GM12878 (cell line): ENCODE results near the gene GPRC5D. TPM values are rescaled to one million over a fixed set of nuclear protein-coding genes. Genes with fewer than 3 reads are reported as not detected.

ENCODE experiments used
- ATAC-seq: fragments of 200-7000 bp; cut with Tn5 transposase; 3 replicates; pipeline ENCODE4 v1.9.1; 2020; ENCODE audit warnings: mild to moderate bottlenecking, moderate library complexity
- BruUV-seq: library from RNA; stranded (reverse); fragments of 400-500 nt; replicated peaks from 2 replicates; lab custom pipeline; 2021; lab: Mats Ljungman, UMichigan
- CTCF ChIA-PET: fragments of 300-600 bp; sonication (Branson Sonifier 250); formaldehyde crosslinking; extraction: SDS; loops from one replicate; lab custom pipeline; 2021; ENCODE audit warnings: inconsistent platforms; lab: Yijun Ruan, JAX
- POLR2A ChIA-PET: fragments of 350-600 bp; formaldehyde crosslinking; extraction: SDS; loops from one replicate; lab custom pipeline; 2021; ENCODE audit warnings: inconsistent platforms; lab: Charles Lee
- RAD21 ChIA-PET: fragments of 300-600 bp; sonication (Branson Sonifier 250); formaldehyde crosslinking; loops from one replicate; lab custom pipeline; 2023; ENCODE audit warnings: antibody characterized with exemption; ENCODE audit not compliant: unreplicated experiment; lab: Charles Lee
- SMC1A ChIA-PET: fragments of 300-600 bp; sonication (Branson Sonifier 250); formaldehyde crosslinking; loops from one replicate; lab custom pipeline; 2023; ENCODE audit not compliant: unreplicated experiment, uncharacterized antibody; lab: Charles Lee
- DNase-seq: peaks from one replicate; pipeline ENCODE4 v3.0.0-alpha.2; 2011; ENCODE audit warnings: low read depth, low spot score
- FAIRE-seq: peaks from 3 replicates; lab custom pipeline; 2011; peaks lifted over from hg19 to GRCh38; lab: Jason Lieb, UNC
- H2AFZ ChIP-seq: 2 replicates; pipeline ENCODE4 v1.6.0; 2011; ENCODE audit warnings: low read depth, low read length, control low read depth; ENCODE audit not compliant: control insufficient read depth
- H3K27ac ChIP-seq: 2 replicates; pipeline ENCODE4 v1.5.1; 2011; ENCODE audit warnings: control low read depth; ENCODE audit not compliant: control insufficient read depth, insufficient read depth
- H3K27me3 ChIP-seq, 2 experiments: replicated peaks in 1 of 2; 2 replicates each; pipeline versions ENCODE4 v1.6.0 to v1.6.1; 2011; ENCODE audit warnings: low read length in 1 of 2; ENCODE audit not compliant: control insufficient read depth in 2 of 2, insufficient read depth in 2 of 2
- H3K36me3 ChIP-seq, 2 experiments: 2 replicates each; pipeline ENCODE4 v1.5.1; 2011; ENCODE audit warnings: low read length in 1 of 2; ENCODE audit not compliant: control insufficient read depth in 2 of 2, insufficient read depth in 2 of 2
- H3K4me1 ChIP-seq: 2 replicates; pipeline ENCODE4 v1.6.1; 2011; ENCODE audit warnings: mild to moderate bottlenecking, low read length, moderate library complexity, mixed read lengths; ENCODE audit not compliant: control insufficient read depth, insufficient read depth
- H3K4me2 ChIP-seq: 2 replicates; pipeline ENCODE4 v1.6.0; 2011; ENCODE audit warnings: control low read depth; ENCODE audit not compliant: control insufficient read depth, insufficient read depth
- H3K4me3 ChIP-seq: fragments of 200-600 bp; sonication (generic); 2 replicates; pipeline ENCODE4 v1.5.1; 2016
- H3K79me2 ChIP-seq: 2 replicates; pipeline ENCODE4 v1.6.0; 2011; ENCODE audit warnings: low read length; ENCODE audit not compliant: control insufficient read depth, insufficient read depth
- H3K9ac ChIP-seq: 2 replicates; pipeline ENCODE4 v1.8.0; 2011; ENCODE audit warnings: low read length, control low read depth, mixed read lengths; ENCODE audit not compliant: control insufficient read depth, insufficient read depth
- H3K9me3 ChIP-seq: replicated peaks from 3 replicates; pipeline ENCODE4 v1.5.1; 2011; ENCODE audit warnings: mild to moderate bottlenecking, low read length; ENCODE audit not compliant: control insufficient read depth, insufficient read depth
- H4K20me1 ChIP-seq: 2 replicates; pipeline ENCODE4 v1.6.0; 2011; ENCODE audit not compliant: control insufficient read depth, insufficient read depth
- ASH2L ChIP-seq: fragments of 300-600, 200-600 bp; sonication (generic); IDR thresholded peaks from 2 replicates; pipeline ENCODE4 v1.6.1; 2017; ENCODE audit warnings: low read depth, mild to moderate bottlenecking, borderline replicate concordance
- ATF7 ChIP-seq: fragments of 450-650 bp; IDR thresholded peaks from 2 replicates; pipeline ENCODE4 v1.6.1; 2016; ENCODE audit warnings: low read depth, mild to moderate bottlenecking
- CTCF ChIP-seq, 3 experiments: IDR thresholded peaks in 2 of 3; conservative IDR thresholded peaks in 1 of 3; 2 replicates each; pipeline ENCODE4 v1.5.1; 2011; ENCODE audit warnings: low read depth in 3 of 3, low read length in 3 of 3, mild to moderate bottlenecking in 3 of 3, control low read depth in 2 of 3, moderate library complexity in 2 of 3, inconsistent platforms in 1 of 3, mixed read lengths in 1 of 3; ENCODE audit not compliant: control insufficient read depth in 2 of 3, insufficient read depth in 1 of 3; ENCODE audit errors: extremely low read depth in 1 of 3
- IKZF2 ChIP-seq, 2 experiments: fragments of 450-650 bp; IDR thresholded peaks; 2 replicates each; pipeline ENCODE4 v1.6.1; 2017; ENCODE audit warnings: mild to moderate bottlenecking in 2 of 2, moderate library complexity in 2 of 2
- MAX ChIP-seq: IDR thresholded peaks from 2 replicates; pipeline ENCODE4 v1.6.1; 2012; ENCODE audit warnings: low read depth, low read length, improper control_type of control experiment
- MYB ChIP-seq: fragments of 150-350 bp; IDR thresholded peaks from 2 replicates; pipeline ENCODE4 v1.6.1; 2014; ENCODE audit warnings: mild to moderate bottlenecking, low read depth, low read length, borderline replicate concordance
- MYC ChIP-seq: IDR thresholded peaks from 2 replicates; pipeline ENCODE4 v1.6.1; 2011; ENCODE audit warnings: mild to moderate bottlenecking, low read length, moderate library complexity, inconsistent platforms; ENCODE audit not compliant: insufficient read depth, insufficient replicate concordance, insufficient read length, severe bottlenecking
- POLR2A ChIP-seq: IDR thresholded peaks from 2 replicates; pipeline ENCODE4 v1.6.1; 2011; ENCODE audit warnings: low read depth, mild to moderate bottlenecking, low read length
- SIN3A ChIP-seq: IDR thresholded peaks from 2 replicates; pipeline ENCODE4 v1.6.1; 2012; ENCODE audit warnings: low read depth, low read length, improper control_type of control experiment
- SMAD5 ChIP-seq: IDR thresholded peaks from 2 replicates; pipeline ENCODE4 v1.6.1; 2016; ENCODE audit warnings: antibody characterized with exemption, low read depth
- SREBF2 ChIP-seq: IDR thresholded peaks from 2 replicates; pipeline ENCODE4 v1.6.1; 2012; ENCODE audit warnings: mild to moderate bottlenecking, low read length
- TAF1 ChIP-seq: IDR thresholded peaks from 2 replicates; pipeline ENCODE4 v1.6.1; 2011; ENCODE audit warnings: mild to moderate bottlenecking, low read depth, low read length, borderline replicate concordance
- TCF7 ChIP-seq: IDR thresholded peaks from 2 replicates; pipeline ENCODE4 v1.6.1; 2014; ENCODE audit warnings: antibody characterized with exemption, borderline replicate concordance
- YBX1 ChIP-seq: fragments of 450-650 bp; IDR thresholded peaks from 2 replicates; pipeline ENCODE4 v1.6.1; 2016; ENCODE audit warnings: antibody characterized with exemption
- YY1 ChIP-seq: IDR thresholded peaks from 2 replicates; pipeline ENCODE4 v1.6.1; 2011; ENCODE audit warnings: low read depth, mild to moderate bottlenecking, low read length
- WGBS: methylation state at CpG from one replicate; pipeline ENCODE4 v1.1.6; 2016; ENCODE audit warnings: low lambda C conversion rate; ENCODE audit not compliant: insufficient replicate concordance, insufficient coverage; ENCODE audit errors: missing lambda C conversion rate; 5-methylcytosine and 5-hydroxymethylcytosine counted together
- in situ Hi-C: fragments of 300-500 bp; cut with MboI; formaldehyde crosslinking; loops from 9 replicates; pipeline ENCODE4 v1.14.3; 2018; ENCODE audit warnings: mixed read lengths
- intact Hi-C: fragments of 100-400 bp; cut with micrococcal nuclease; formaldehyde crosslinking; loops from one replicate; pipeline ENCODE4 v1.14.2; 2022; ENCODE audit not compliant: unreplicated experiment
- polyA plus RNA-seq, 11 experiments: library from polyadenylated mRNA; depleted of rRNA in 4 of 11; unstranded in 6 of 11; stranded (reverse) in 5 of 11; fragments of >200 nt; fragmentation: Nextera tagmentation in 4 of 11; fragmentation: Illumina TruSeq in 1 of 11; extraction: Ambion mirVana in 4 of 11; extraction: Trizol in 1 of 11; gene quantifications; 1 replicate in 1 of 11; 2 replicates in 10 of 11; pipeline versions ENCODE4 v1.2.1 to v1.2.3, GENCODE V29; 2011 to 2016; ENCODE audit warnings: inconsistent platforms in 2 of 11, missing spikeins in 2 of 11, low read depth in 1 of 11
- total RNA-seq, 4 experiments: library from RNA; depleted of rRNA in 3 of 4; stranded (reverse); fragments of >200 nt in 3 of 4; fragmentation: Illumina TruSeq in 1 of 4; extraction: Trizol in 1 of 4; gene quantifications; 2 replicates each; pipeline versions ENCODE4 v1.2.1 to v1.2.3, GENCODE V29; 2013 to 2021
- TF ChIP-seq, protein P1 (sequence below): fragments of 450-650 bp; IDR thresholded peaks from 2 replicates; pipeline ENCODE4 v1.6.1; 2014; ENCODE audit warnings: mild to moderate bottlenecking
- TF ChIP-seq, protein P2 (sequence below): fragments of 450-650 bp; IDR thresholded peaks from 2 replicates; pipeline ENCODE4 v1.6.1; 2017; ENCODE audit warnings: mild to moderate bottlenecking, low read depth, inconsistent platforms; ENCODE audit not compliant: poor library complexity, severe bottlenecking

GPRC5D gene
- total and polyA plus RNA-seq, 10 of the 15 experiments (the other 5 are each of a cell fraction or from before 2014, with no cell fraction given): 0.18 to 0.90 (median 0.37) TPM; not detected in 3

GRCh38 chr12:12995088-12995487 lies 43.1 kb upstream of the GPRC5D start (continued):
- TF ChIP-seq, protein P1, sequence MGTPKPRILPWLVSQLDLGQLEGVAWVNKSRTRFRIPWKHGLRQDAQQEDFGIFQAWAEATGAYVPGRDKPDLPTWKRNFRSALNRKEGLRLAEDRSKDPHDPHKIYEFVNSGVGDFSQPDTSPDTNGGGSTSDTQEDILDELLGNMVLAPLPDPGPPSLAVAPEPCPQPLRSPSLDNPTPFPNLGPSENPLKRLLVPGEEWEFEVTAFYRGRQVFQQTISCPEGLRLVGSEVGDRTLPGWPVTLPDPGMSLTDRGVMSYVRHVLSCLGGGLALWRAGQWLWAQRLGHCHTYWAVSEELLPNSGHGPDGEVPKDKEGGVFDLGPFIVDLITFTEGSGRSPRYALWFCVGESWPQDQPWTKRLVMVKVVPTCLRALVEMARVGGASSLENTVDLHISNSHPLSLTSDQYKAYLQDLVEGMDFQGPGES: no peak
- no peak for TF ChIP-seq IKZF2 (IDR thresholded peaks at IDR 0.05)
- no peak for TF ChIP-seq TAF1
- no peak for TF ChIP-seq SIN3A

DNA sequence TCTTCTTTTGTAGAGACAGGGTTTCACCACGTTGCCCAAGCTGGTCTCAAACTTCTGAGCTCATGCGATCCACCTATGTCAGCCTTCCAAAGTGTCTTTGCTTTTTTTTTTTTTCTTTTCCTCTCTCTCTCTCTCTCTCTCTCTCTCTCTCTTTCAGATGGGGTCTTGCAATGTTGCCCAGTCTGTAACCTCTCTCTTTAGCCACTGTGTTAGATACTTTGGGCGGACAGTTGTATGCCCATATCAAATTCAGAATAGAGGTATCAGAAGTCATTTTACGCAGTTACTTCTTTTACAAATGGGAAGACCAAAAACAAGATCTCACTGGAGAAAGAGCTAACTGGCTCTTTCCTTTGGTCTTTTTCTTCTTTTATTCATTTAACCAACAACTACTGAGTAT lies 41.4 kb upstream of the GPRC5D start:
- Histone ChIP-seq H3K79me2 (no peaks in the 10 kb centered on the region), H3K4me1 (no peaks in the 10 kb centered on the region), H3K4me2 (no peak overlapping the region), H3K27me3 (peaks cover 4 to 7% of the 10 kb centered on the region in 2 experiments; a peak in 3 of 4 replicates), H3K4me3 (no peak overlapping the region), H3K36me3 (no peaks in the 10 kb centered on the region), H3K9ac (no peak overlapping the region), H3K9me3 (no peaks in the 10 kb centered on the region), H4K20me1 (no peaks in the 10 kb centered on the region; the same call in 1 of the 2 replicates), H2AFZ (no peak overlapping the region), H3K27ac (no peak overlapping the region)
- RAD21 ChIA-PET: no interaction called here
- CTCF ChIA-PET: no interaction called here
- 74% methylated on average over 4 of the region's 4 CpGs for WGBS
- POLR2A ChIA-PET: interaction anchor here (0.6 kb wide), 1 partner anchor 64 kb away, joined by 4 read pairs; no protein-coding TSS in a partner anchor
- intact Hi-C loops (no loop called here), in situ Hi-C loops (no loop called here)
- SMC1A ChIA-PET: no interaction called here
- ATAC-seq (no peak), DNase-seq (no peak), FAIRE-seq (no peak)
- no TSS peak for BruUV-seq
- no peak for TF ChIP-seq MAX
- no peak for TF ChIP-seq SMAD5
- TF ChIP-seq SREBF2: no peak
- TF ChIP-seq YY1: no peak
- no peak for TF ChIP-seq MYC
- no peak for TF ChIP-seq MYB
- TF ChIP-seq YBX1: no peak
- no peak for TF ChIP-seq TCF7
- no peak for TF ChIP-seq CTCF (IDR thresholded peaks at IDR 0.05 in 2 of 3, conservative IDR thresholded peaks at IDR 0.05 in 1 of 3; ENCODE audit: control insufficient read depth in 2 of 3, extremely low read depth in 1 of 3, insufficient read depth in 1 of 3, low read depth in 3 of 3, low read length in 3 of 3)
- no peak for TF ChIP-seq ATF7
- TF ChIP-seq, protein P2, sequence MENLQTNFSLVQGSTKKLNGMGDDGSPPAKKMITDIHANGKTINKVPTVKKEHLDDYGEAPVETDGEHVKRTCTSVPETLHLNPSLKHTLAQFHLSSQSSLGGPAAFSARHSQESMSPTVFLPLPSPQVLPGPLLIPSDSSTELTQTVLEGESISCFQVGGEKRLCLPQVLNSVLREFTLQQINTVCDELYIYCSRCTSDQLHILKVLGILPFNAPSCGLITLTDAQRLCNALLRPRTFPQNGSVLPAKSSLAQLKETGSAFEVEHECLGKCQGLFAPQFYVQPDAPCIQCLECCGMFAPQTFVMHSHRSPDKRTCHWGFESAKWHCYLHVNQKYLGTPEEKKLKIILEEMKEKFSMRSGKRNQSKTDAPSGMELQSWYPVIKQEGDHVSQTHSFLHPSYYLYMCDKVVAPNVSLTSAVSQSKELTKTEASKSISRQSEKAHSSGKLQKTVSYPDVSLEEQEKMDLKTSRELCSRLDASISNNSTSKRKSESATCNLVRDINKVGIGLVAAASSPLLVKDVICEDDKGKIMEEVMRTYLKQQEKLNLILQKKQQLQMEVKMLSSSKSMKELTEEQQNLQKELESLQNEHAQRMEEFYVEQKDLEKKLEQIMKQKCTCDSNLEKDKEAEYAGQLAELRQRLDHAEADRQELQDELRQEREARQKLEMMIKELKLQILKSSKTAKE: no peak
- TF ChIP-seq ASH2L: no peak
- no peak for TF ChIP-seq POLR2A
- no peak for TF ChIP-seq SIN3A
